NCI-H2081 (cell line): Measurements from ENCODE around the gene RNF213.
"Not testable (repeated sequence)": the region's sequence is repeated elsewhere in the genome, so short reads cannot be mapped to it uniquely, and the experiment has no call there.

Experiments used
- DNase-seq, 2 experiments: peaks; one replicate each; lab custom pipeline; 2025; lab: John Stamatoyannopoulos, UW

RNF213 gene

DNA sequence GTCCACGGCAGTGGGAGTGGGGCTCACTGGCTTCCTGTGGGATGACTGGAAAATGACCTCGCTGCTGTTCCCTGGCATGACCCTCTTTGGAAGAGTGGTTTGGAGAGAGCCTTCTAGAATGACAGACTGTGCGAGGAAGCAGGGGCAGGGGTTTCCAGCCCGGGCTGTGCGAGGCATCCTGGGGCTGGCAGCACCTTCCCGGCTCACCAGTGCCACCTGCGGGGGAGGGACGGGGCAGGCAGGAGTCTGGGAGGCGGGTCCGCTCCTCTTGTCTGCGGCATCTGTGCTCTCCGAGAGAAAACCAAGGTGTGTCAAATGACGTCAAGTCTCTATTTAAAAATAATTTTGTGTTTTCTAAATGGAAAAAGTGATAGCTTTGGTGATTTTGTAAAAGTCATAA is 7.8 kb upstream of the RNF213 start:
- peak; percentile 71 to 74 for DNase-seq

DNA sequence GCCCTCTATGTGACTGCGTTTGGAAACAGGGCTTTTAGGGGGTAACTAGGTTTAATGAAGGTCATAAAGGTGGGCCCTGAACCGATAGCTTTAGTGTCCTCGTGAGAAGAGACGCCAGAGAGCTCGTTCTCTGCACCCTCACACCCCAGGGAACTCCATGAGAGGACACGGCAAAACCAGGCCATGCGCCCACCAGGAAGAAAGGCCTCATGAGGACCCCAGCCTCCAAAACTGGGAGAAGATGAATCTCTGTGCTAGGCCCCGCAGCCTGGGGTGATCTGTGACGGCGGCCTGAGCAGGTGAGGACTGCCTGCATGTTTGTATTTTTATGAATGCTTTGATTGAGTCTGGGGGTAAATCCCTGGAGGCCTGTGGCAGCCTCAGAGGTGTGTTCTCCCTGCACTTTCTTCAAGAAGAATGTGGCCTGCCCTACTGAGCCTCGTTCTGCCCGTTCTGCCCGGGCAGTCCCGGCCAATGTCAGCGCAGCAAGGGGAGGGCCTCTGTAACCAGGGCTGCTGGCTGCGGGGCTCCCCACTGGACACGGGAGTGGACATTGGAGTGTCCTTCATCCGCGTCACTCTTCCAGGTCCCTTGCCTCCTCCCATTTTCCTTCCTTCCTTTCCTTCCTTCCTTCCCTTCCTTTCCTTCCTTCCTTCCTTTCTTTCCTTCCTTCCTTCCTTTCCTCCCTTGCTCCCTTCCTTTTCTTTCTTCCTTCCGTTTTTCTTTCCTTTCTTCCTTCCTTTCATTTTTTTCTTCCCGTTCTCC is 6.8 kb upstream of the RNF213 start:
- no peak for DNase-seq

DNA sequence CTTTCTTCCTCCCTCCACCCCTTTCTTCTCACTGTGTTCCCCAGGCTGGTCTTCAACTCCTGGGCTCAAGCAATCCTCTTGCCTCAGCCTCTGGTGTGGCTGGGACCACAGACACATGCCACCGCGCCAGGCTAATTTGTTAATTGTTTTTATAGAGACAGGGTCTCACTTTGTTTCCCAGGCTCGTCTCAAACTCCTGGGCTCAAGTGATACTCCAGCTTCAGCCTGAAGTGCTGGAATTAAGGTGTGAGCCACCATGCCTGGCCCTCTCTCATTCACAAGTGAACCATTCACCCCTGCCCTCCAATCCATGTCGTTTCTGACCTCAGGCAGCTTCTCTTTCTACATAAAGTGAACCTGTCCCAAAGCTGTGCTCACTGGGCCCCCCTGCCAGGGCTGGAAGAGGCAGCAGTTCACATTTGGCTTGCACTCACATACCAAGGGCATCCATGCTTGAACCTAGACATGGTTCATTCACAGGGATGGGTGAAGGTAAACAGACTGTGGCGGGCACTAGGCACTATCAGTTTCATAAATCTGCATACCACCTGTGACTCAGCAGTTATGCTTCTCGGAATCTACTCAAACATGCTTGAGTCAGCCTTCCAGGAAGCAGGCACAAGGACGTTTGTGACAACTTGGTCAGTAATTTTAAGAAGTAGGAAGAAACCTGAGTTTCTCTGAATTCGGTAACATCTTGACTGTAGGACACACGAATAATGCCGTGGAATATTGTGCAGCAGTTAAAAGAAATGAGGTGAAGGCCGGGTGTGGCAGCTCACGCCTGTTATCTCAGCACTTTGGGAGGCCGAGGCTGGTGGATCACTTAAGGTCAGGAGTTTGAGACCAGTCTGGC is 6.0 kb upstream of the RNF213 start:
- DNase-seq, result no peak

DNA sequence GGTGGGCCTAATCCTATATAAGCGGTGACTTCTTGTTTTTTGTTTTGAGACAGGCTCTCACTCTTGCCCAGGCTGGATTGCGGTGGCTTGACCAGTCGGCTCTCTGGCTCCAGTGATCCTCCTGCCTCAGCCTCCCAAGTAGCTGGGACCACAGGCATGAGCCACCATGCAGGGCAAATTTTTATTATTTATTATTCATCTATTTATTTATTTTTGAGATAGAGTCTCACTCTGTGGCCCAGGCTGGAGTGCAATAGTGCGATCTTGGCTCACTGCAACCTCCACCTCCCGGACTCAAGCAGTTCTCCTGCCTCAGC is 4.7 kb upstream of the RNF213 start:
- no peak for DNase-seq

DNA sequence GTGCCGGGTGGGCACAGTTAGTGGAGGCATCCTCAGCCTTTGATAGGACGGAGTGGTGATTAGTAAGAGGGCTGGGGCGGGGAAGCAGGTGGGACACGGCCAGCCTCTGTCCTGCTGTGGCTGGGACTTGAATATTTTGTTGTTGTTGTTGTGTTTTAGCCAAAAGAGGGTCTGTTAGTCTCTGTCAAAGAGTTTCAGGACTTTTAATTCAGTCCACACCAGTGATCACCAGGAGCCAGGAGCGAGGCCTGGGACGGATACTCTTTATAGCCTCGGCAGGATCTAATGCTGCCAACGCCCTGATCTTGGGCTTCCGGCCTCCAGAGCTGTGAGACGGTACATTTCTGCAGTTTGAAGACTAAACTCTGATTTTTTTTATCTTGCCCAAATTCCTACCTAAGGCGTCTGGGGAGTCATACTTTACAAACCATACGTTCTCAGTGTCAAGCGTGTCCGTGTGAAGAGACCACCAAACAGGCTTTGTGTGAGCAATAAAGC is 2.9 kb upstream of the RNF213 start:
- DNase-seq, result no peak

DNA sequence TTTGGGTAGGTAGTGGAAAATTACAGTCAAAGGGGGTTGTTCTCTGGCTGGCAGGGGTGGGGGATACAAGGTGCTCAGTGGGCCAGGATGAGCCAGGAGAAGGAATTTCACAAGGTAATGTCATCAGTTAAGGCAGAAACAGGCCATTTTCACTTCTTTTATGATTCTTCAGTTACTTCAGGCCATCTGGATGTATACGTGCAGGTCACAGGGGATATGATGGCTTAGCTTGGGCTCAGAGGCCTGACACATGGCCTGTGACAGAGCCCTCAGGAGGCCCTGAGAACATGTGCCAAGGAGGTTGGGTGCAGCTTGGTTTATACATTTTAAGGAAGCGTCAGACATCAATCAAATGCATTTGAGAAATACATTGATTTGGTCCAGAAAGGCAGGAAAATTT is 2.4 kb upstream of the RNF213 start:
- not testable (repeated sequence) for DNase-seq

DNA sequence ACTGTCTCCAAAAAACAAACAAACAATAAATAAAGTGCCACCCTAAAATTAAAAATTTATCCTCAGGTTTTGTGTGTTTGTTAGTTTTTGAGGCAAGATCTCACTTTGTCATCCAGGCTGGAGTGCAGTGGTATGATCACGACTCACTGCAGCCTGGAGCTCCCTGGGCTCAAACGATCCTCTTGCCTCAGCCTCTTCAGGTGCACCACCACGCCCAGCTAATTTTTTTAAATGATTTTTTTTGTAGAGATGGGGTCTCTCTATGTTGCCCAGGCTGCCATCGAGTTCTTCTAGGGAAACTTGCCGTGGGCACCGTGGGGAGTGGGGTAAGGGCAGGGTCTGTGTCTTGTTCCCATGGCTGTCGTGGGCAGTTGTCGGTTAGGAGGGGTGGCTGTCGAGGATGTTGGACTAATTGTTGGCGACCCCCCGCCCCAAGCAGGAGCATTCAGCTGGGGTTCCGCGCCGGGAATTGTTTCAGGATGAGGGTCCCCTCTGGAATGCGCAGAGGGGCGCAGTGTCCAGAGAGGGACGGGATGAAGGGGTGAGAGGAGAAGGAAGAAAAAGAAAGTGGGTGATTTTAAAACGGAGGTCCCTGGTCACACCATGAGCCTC is 1.1 kb upstream of the RNF213 start:
- DNase-seq, result no peak

DNA sequence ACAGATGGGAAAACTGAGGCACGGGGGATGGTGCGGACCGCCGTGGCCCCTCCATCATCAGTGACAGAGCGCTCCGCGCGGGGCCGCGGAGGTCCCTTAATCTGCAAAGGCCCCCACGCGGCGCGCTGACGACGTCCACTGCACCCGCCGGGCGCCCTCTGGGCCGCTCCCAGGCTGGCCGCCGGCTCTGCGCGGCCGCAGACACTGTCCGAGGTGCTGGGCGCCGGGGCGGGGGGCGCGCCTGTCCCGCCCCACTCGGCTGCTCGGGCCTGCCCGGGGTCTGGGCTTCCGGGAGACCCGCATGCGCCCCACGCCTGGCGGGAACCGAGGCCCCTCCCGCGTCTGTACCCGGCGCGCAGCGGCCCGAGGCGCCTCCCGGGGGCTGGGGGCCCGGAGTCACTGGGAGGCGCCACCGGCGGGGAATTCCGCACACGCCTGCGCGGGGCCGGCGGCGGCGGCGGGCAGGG is 550 bp upstream of the RNF213 start:
- DNase-seq, result peak; percentile 56 to 62

DNA sequence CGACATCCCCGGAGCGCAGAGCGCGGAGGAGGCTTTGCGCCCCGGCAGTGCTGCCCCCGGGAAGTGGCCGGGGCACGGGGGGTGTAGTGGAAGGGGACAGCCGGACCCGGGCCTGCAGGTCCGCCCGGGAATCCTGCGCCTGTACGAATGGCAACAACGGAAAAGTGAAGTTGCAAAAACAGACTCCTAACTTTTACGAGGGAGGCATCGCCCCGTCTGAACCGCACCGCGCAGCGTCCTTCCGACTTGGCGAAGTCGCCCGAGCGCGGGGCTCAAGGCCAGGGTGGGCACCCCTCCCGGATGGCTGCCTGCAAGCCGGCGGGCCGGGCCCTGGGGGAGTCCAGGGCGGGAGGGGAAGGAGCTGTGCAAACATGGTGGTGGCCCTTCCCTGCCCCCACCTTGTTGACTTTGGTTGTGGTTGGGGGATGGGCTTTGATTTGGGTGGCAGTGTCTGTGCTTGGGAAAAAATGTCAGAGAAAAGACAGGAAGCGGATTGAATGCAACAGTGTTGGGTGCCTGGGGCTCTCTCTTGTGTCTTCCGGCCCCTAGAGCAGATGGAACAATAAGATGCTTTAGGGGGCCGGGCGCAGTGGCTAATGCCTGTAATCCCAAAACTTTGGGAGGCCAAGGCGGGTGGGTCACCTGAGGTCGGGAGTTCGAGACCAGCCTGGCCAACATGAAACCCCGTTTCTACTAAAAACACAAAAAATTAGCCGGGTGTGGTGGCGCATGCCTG is 675 bp downstream of the RNF213 start:
- DNase-seq, result peak; percentile 67 to 78

DNA sequence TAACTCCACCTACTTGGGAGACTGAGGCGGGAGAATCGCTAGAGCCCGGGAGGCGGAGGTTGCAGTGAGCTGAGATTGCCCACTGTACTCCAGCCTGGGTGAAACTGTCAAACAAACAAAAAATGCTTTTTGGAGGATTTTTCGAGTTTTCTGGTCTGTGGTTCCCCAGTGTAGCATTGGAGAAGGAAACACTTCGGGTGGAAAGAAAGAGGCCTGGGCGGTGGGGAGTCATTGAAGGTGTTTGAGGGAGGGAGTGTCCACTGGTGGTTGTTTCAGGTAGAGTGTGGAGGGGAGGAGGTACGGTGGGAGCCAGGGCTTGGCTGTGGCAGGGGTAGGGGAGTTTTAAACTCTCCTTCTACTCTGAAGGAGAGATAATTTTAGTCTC is 1.2 kb downstream of the RNF213 start:
- DNase-seq, result no peak

DNA sequence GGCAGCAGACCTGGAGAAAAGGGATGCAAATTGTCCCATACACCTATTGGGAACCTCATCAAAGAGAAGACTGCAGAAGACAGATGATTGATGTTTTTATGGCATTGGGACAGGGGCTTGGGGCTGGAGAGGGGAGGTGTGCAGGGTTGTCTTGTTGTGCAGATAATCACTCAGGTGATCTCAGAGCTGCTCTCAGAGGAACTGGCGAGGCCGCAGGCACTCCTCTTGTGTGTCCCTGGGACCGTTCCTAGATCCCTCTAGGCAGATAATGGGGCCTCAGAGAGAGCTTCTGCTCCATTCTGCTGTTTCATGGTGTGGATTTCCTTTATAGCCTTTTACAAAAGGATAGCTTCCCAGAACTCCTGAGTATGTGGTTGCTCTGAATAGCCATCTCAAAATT is 1.6 kb downstream of the RNF213 start:
- DNase-seq, result no peak

DNA sequence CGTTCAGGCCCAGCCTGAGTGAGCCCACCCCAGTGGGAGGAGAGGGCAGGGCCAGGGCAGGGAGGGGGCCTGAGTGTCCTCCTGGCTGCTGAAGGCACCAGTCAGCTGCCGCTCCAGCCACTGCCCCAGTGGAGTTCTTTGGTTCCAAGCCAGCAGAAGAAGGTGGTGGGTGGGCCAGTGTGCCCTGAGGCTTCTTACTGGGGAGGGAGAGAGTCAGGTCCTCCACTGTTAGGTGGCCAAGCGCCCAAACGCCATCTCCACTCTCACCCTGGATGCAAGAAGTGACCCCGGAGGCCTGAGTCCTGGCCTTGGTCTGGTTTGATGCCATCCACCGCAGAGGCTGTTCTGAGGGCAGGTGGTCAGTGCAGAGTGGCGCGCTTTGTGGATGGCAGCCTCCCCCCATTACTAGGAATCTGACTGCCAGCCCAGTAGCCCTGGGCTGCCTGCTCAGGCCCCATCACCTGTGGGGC is 2.2 kb downstream of the RNF213 start:
- DNase-seq, result no peak

DNA sequence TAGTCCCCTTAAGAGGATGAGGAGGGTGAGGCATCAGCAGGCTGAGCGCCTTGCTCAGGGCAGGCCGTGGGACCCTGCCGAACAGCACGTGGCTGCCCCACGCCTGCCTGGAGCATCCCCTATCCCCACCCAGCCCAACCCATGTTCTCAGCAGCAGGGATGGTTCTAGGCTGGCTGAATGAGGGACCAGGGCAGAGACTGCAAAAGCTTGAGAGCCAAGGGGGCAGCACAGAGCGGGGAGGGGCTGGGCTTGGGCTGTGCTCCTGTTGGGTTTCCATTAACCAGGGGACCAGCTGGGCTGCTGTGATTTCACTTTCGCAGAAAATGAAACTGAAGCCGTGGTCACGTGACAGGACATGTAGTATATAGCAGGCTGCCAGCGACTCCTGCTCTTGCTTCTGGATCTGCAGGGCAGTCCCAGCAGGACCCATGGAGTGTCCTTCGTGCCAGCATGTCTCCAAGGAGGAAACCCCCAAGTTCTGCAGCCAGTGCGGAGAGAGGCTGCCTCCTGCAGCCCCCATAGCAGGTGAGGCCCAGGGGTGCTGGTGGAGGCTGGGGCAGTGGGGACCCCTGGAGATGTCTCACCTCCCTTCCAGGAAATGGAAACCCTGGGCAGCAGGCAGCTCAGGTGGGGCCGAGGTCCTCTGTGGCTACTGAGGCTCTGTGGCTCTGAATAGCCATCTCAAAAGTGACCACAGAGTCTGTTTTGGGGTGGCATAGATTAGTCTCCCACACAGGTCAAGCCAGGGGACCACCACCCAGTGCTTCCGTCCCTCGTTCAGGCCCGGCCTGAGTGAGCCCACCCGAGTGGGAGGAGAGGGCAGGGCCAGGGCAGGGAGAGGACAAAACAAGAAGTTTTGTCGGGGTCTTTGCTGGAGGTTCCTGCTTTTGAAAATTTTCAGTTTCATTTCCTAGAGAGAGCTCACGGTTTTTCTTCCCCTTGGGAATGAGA is 2.9 kb downstream of the RNF213 start:
- peak in 1 of 2 experiments; percentile 24 for DNase-seq

DNA sequence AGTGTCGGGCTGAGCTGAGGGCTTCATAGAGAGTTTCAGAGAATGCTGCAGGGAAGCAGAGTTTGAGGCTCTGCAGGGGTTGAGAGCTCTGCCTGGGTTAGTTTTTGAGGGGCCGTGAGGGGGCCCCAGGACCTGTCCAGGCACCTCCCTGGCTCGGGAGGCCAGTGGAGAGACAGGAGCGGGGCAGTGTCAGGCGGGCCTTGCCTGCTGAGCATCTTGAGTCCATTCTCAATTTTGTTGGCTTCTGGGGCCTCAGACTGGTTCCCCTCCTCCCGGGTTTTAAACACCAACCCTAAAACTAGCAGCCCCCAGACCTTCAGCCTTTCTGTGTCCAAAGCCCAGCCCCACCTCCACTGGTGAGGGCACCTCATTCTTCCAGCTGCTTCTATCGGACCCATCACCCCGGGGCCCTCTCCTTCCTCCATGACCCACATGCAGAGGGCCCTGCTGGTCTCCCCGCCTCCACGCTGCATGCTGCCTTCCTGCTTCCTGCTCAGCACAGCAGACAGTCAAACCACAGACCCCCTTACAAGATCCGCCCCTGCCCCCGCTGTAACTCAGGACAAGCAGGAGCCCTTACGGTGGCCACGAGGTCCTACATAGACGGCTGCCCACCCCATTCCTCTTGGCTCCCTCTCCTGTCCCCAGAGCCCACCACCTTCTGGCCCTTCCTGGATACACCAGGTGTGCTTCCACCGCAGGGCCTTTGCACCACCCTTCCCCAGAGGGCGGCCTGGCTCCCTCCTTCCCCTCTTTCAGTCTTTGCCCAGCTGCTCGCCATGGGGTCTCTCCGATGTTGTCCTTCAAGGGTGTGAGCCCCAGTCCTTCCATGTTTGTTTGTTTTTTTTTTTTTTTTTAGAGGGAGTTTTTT is 3.8 kb downstream of the RNF213 start:
- DNase-seq, result no peak

DNA sequence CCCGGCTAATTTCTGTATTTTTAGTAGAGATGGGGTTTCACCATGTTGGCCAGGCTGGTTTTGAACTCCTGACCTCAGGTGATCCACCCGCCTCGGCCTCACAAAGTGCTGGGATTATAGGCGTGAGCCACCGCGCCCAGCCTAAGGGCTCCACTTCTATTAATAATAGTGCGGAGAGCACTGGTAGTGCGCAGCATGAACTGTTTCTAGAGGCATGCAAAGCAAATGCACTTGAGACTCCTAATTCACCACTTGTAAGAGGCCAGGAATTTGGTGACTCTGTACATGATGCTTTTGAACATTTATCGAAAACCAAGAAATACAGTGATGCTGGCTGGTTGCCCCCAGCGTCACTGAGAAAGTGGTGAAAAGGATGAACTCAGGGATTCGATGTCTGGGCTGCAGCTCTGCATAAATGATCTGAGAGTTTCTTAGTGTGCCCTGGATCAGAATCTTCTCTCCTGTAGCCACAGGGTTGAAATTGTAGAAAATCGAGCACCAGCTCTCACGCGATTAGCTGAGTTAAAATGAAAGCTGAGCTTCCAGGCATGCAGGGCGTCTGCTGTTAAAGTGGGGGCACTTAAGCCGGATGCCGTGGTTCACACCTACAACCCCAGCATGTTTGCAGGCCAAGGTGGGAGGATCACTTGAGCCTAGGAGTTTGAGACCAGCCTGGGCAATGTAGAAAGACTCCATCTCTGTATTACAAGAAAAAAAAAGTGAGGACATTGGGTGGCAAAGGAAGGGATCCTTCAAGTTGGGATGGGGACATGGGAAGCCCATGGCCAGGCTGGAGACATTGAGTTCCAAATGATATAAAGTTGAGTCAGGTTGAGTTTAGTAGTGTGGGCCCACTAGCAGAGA is 4.8 kb downstream of the RNF213 start:
- no peak for DNase-seq

DNA sequence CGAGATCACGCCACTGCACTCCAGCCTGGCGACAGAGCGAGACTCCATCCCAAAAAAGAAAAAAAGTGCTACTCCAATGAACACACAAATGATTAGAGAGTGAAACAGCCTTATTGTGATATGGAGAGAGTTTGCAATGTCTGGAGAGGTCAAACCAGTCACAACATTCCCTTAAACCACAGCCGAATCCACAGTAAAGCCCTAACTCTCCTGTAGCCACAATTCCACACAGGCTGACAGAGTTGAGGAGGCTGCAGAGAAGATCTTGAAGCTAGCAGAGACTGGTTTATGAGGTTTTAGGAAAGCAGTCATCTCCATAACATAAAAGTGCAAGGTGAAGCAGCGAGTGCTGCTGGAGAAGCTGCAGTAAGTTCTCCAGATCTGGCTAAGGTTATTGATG is 6.7 kb downstream of the RNF213 start:
- no peak for DNase-seq

DNA sequence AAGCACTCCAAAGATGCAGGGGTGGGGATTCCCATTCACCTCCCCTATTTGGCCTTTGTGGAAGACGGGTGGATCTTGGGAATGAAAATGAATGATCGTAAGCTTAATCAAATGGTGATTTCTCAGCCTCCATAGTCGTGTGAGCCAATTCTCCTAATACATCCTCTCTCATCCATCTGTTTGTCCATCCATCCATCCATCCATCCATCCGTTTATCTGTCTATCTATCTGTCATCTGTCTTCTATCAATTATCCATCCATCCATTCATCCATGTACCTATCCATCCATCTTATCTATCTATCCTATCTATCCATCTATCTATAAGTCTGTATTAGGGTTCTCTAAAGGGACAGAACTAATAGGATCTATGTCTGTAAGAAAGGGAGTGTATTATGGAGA is 7.8 kb downstream of the RNF213 start:
- no peak for DNase-seq

DNA sequence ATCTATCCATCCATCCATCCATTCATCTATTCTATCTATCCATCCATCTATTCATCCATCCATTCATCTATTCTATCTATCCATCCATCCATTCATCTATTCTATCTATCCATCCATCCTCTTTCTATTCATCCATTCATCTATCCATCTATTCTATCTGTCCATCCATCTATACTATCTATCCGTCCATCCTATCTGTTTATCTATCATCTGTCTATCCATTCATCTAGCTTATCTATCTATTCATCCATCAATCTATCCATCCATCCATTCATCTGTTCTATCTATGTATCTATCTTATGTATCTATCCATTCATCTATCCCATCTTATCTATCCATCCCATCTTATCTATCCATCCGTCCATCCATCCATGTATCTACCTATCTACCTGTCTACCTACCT is 8.8 kb downstream of the RNF213 start:
- no peak for DNase-seq

DNA sequence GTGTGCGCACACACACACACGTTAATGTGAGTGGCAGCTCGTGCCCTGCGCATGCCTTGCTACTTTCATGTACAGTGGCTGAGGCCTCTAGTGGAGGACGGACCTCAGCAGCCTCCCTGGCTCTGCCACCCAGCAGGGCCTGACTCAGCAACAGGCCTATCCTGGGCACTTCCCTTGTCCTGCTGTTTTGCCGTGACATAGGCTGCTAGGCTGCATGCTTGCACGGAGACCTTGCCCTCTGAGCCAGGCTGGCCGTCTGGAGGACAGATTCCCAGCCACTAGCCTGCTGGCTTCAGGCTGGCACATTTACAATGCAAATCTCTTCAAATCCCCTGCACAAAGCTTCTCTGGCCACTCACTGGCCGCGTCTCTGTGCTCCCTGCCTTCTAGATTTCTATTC is 9.5 kb downstream of the RNF213 start:
- DNase-seq, result no peak
